Ecto neural progenitor cell (in vitro differentiated cells): ENCODE results near the gene BEST3.
"Not testable (repeated sequence)": the region's sequence is repeated elsewhere in the genome, so short reads cannot be mapped to it uniquely, and the experiment has no call there.

Experiments used
- DNase-seq: peaks from one replicate; pipeline ENCODE4 v3.0.0-alpha.2; 2018; ENCODE audit warnings: low spot score

The BEST3 gene

GRCh38 chr12:69688021-69688420 lies 11.1 kb downstream of the BEST3 start:
- DNase-seq: no peak

DNA sequence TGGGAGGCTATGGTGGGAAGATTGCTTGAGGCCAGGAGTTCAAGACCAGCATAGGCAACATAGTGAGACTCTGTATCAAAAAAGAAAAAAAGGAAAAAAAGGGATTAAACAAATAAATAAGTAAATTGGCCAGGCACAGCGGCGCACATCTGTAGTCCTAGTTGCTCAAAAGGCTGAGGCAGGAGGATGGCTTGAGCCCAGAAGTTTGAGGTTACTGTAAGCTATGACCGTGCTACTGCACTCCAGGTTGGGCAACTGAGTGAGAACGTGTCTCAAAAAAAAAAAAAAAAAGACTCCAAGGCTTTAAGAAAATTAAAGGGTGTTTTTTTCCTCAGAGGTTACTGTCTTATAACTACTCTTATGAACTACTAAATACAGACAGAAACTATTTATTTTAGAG lies 11.7 kb downstream of the BEST3 start:
- no peak for DNase-seq

DNA sequence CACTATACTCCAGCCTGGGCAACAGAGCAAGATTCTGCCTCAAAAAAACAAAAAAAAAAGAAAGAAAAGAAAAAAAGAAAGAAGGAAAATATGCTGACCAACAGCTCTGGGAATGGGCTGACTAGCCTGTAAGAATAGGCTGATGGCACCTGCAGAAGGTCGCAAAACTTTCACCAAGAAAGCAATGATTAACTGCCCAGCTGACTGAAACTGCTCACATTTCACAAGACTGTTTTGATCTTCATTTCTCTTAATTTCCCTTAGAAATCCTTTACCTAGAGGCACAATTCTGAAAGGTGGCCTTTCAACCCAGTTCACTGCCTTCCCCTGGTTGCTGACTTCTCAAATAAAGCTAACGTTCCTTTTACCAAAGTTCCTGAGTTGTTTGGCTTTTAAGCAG lies 12.4 kb downstream of the BEST3 start:
- no peak for DNase-seq

GRCh38 chr12:69685810-69686209 lies 13.3 kb downstream of the BEST3 start:
- DNase-seq: no peak

DNA sequence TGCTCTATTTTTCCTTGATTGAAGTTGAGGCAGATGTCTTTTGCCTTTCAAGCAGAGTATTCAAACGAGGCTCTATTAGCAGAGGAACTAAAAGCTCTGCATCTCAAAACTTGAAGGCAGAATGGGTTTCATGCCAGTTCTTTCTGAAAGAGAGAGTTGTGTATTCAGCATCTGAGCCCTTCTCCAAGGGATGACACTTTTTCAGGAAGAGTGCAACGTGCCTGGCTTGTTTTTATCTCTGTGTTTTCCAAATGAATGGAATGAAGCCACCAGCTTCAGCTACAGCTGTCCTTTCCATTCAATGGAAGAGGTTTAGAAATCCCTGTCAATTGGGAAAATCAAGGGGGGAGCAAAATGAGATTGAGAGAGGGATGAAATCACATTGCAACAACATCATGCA lies 14.6 kb downstream of the BEST3 start:
- DNase-seq: no peak

DNA sequence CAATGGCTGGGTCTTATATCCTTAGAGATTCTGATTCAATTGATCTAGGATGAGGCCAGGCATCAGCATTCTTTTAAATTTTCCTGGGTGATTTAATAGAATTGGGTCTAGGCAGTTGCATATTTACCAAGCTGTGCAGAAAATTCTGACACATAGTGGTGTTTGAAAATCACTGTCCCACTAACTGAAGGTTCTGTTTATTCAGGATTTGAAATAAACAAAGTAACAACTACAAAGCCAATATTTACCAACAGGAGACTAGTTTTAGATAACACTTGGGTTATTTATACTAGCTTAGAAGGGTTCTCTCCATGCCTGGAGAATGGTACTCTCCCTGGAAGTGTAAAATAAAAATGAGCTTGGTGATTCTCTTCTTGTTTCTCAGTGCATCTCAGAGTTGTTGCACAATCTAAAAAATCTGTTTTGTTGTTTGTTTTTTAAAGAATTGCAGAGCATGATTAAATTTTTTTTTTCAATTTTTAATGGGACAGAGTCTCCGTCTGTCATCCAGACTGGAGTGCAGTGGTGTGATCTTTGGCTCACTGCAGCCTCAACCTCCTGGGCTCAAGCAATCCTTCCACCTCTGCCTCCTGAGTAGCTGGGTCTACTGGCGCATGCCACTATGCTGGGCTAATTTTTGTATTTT lies 16.9 kb downstream of the BEST3 start:
- DNase-seq: no peak

GRCh38 chr12:69679119-69679518 lies 20.0 kb downstream of the BEST3 start:
- no peak for DNase-seq

DNA sequence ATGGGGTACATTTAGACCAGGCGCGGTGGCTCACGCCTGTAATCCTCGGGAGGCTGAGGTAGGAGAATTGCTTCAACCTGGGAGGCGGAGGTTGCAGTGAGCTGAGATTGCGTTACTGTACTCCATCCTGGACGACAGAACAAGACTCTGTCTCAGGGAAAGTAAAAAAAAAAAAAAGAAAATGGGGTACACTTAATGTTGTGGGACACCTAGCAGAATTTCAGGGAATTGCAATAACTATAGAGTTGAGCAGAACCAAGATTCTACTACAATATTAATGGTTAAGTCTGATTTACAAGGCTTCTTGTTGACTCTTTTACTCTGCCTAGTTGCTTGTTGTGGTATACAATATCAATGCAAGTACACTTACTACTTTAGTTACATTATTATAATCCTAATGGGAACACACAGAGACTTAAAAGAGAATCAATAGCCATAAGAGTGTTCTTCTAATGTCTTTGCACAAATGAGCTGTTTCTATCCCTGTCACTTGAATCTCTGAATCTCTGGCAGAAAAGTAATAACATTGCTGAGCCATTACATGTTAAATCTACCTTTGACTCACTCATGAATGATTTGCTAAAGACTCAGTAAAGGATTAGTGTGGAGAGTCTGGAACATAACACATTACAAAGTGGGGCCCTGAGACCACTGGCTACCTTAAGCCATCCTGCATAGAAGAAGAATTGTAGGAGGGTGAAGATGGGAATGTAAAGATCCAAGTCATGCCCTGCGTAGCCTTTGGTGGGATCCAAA lies 22.7 kb downstream of the BEST3 start:
- DNase-seq: no peak

DNA sequence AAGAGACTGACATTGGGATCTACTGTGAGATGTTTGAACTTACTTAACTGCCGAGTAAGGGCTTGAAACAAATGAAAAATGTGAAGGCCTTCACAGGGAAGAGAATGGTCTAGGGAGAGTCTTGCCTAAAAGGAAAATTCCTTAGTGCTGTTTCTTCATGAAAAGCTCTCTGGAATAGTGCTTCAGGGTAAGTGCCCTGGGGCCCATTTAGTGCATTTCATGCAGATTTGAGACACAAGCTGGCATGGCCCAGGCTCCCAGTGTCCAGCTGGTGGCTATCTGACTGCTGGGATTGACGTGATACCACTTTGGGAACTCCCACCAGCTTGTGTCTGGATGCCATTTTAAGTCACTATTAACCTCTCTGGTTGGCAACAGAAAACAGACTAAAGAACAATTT lies 26.9 kb downstream of the BEST3 start:
- DNase-seq: no peak

DNA sequence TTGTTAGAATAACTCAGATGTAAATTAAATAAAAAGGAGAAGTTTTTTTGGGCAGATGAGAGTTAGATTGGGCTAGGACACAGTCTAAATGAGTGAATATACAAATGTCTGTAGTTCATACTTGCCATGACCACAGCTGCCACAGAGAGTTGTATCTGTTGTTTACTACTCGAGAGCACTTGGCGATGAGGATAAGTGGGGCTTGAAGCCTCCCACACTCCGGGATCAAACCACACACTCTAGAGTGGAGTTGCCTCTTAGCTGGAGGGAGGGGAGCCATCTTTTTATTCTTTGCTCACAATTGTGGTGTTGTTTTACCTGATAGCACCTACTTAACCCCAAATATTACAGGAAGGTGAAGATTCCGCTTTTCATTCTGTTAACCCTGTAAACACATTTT lies 27.5 kb downstream of the BEST3 start:
- DNase-seq: no peak

- no peak for DNase-seq
Observed at GRCh38 chr12:69666798-69667197, 32.3 kb downstream of the BEST3 start.

DNA sequence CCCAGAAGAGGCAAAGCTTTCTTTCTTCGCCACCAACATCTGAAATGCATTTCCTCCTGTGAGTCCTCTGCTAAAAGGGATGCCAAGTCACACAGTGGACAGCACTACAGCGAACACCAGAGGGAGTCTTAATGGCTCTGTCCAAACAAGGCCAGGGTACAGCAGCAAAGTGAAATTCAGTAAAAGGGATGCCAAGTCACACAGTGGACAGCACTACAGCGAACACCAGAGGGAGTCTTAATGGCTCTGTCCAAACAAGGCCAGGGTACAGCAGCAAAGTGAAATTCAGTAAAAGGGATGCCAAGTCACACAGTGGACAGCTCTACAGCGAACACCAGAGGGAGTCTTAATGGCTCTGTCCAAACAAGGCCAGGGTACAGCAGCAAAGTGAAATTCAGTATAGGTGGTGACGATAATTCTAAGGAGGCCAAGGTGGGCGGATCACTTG lies 34.1 kb downstream of the BEST3 start:
- DNase-seq: not testable (repeated sequence)

- DNase-seq: no peak
Observed at GRCh38 chr12:69663726-69664125, 35.4 kb downstream of the BEST3 start.

- DNase-seq: no peak
Observed at GRCh38 chr12:69662764-69663163, 36.3 kb downstream of the BEST3 start.

DNA sequence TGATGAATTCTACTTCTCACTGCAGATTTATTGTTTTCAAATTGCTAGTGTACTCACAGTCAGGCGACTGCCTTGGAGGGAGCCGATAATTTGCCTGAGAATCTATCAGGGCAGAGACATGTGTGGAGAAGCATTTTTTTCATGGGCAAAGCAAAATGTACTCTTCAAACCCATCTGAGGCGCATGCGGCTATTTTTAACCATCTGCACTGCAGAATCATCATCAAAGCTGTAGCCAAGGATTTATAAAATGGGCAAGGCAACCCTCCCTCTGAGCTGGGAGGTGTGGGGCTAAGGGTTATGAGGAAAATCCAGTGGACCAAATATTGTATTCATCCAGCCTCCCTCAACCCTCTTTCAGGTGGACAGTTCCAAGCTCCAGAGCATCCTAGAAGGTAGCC lies 37.7 kb downstream of the BEST3 start:
- no peak for DNase-seq

GRCh38 chr12:69660164-69660863 lies 38.8 kb downstream of the BEST3 start:
- no peak for DNase-seq

DNA sequence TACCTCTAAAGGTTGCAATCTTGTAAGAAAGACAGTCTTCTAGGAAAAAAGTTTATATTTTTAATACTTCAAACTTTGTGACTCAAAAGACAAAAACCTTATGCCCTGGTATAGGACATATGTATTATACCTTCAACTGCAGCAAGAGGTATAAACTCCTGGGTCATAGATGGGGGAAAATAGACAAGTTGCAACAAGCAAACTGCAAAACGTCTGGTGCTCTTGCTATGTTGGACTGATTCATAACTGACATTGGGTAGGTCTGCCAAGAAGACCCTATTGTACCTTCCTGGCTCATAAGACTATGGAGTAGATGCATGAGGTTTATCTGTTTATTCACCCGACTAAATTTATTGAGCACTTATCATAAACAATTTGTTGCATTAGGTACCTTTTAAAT lies 40.9 kb downstream of the BEST3 start:
- DNase-seq: no peak

DNA sequence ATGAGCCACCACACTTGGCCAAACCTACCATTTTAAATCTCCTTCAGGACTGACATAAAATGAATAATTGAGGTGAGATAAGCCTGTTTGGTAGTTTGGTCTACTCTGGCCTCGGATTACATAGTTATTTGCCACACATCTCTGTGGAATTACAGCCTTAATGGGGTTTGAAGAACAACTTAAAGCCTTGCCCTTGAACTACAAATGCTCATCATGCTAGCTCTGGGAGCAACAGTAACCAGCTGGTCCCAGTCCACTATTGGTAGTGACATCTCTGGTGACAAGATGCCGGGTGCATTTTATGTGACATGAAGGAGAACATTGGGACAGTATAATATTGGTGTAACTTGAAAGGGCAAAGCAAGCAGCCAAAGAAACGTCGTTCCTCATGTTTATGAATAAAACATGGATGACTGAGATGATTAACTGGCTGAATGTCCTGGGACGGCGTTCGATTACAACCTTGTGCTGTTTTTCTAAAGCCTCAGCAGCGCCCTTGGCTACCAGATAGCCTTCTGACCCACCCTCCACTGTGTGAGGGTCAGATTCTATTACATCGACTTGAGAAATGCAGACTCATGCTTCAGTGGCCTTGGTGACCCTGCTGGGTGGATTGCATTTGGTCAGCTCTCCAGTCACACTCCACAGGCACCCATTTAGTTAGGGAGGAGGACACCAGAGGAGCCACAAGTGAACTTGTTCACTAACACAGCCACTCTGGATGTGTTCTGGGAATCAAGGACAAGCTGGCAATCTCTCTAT lies 41.5 kb downstream of the BEST3 start:
- DNase-seq: no peak

DNA sequence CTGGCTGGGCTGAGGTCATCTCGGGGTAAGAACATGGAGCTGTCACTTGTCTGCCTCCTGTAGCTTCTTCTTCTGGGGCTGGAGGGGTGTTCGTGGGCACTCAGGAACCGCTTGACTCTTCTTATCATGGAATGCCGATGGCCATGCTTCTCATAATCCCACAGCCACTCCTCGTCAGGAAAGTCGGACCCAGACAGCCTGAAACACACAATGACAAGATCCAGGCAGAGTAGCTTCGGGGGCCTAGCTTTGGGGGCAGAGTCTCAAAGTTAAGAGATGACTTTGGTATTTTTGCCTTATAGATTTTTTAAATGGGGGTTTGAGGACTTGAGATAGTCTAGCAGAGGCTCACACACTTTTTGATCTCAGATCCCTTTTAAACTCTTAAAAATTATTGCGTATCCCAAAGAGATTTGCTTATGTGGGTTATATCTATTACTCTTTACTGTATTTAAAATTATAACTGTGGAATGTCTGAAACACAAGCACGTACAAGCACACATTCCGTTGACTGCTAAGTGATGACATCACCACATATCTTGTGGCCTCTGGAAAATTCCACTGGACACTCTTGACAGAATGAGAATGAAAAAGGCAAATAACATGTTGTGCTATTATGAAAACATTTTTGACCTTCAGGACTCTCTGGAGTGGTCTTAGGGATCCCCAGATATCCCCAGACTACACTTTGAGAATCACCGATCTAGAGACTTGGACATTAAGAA lies 43.3 kb downstream of the BEST3 start:
- no peak for DNase-seq

DNA sequence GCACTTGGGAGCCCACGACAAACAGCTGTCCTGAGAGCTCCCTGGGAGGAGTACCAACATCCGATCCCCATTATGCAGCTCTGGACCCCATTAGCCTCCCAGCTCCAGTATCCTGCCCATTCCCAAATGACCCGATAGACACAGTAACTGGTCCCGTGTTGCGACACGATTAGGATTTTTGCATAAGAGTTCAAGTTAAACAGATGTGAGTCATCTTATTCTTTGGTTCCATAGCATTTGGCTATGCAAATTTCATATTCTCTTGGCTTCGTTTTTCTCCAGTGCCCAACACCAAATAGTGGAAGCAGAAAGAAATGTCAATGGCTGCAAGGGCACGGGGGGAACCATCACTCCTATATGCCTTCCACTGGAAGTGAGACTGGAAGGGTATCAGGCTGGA lies 45.4 kb downstream of the BEST3 start:
- DNase-seq: no peak

GRCh38 chr12:69651922-69652321 lies 47.2 kb downstream of the BEST3 start:
- DNase-seq: no peak

DNA sequence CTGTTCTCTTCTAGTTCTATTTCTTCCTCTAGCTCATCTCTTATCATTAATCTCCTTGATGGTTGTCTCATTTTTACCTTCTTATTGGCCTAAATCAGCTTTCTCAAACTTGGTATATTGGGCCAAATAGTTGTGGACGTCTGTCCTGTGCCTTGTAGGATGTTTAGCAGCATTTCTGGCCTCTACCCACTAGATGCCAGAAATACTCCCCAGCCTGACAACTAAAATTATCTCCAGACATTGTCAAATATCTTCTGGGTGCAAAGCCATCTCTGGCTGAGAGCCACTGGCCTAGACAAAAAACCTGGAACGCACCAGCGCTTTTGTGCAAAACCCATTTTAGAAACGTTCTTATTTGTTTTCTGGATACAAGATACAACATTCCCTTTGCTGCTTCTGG lies 49.6 kb downstream of the BEST3 start:
- DNase-seq: no peak
